H1 (cell line): ENCODE measurements around the gene APOM.

Experiments
- ATF3 ChIP-seq: IDR thresholded peaks from 2 replicates; pipeline ENCODE4 v1.6.1; 2011; ENCODE audit warnings: low read depth, mild to moderate bottlenecking, low read length; ENCODE audit not compliant: insufficient read depth
- CHD2 ChIP-seq: IDR thresholded peaks from 2 replicates; pipeline ENCODE4 v1.6.1; 2012; ENCODE audit warnings: low read length, improper control_type of control experiment
- CTCF ChIP-seq, 3 experiments: IDR thresholded peaks; 1 replicate in 2 of 3; 2 replicates in 1 of 3; pipeline versions ENCODE4 v1.5.1 to v1.6.1; 2011; ENCODE audit warnings: low read length in 3 of 3, mild to moderate bottlenecking in 3 of 3, inconsistent platforms in 2 of 3, low read depth in 1 of 3, moderate library complexity in 1 of 3; ENCODE audit not compliant: insufficient read depth in 1 of 3; ENCODE audit errors: control extremely low read depth in 1 of 3
- EZH2 ChIP-seq: fragments of 200-600 bp; sonication (generic); IDR thresholded peaks from 2 replicates; pipeline ENCODE4 v1.7.1; 2012; ENCODE audit warnings: low read depth, mild to moderate bottlenecking, moderate library complexity, low read length, inconsistent platforms; ENCODE audit not compliant: severe bottlenecking
- KDM1A ChIP-seq: fragments of 200-600, 300-600 bp; sonication (generic); IDR thresholded peaks from 2 replicates; pipeline ENCODE4 v1.7.1; 2016; ENCODE audit warnings: mild to moderate bottlenecking, low read length, borderline replicate concordance
- POLR2A ChIP-seq, 2 experiments: IDR thresholded peaks; 1 replicate in 1 of 2; 2 replicates in 1 of 2; pipeline ENCODE4 v1.6.1; 2011; ENCODE audit warnings: low read depth in 2 of 2, low read length in 2 of 2, mild to moderate bottlenecking in 2 of 2; ENCODE audit errors: control extremely low read depth in 1 of 2
- POLR2AphosphoS5 ChIP-seq: IDR thresholded peaks from 2 replicates; pipeline ENCODE4 v1.6.1; 2011; ENCODE audit warnings: low read depth, low read length
- SIN3A ChIP-seq, 2 experiments: IDR thresholded peaks in 1 of 2; conservative IDR thresholded peaks in 1 of 2; 2 replicates each; pipeline ENCODE4 v1.6.1; 2011 to 2012; ENCODE audit warnings: low read length in 2 of 2, improper control_type of control experiment in 1 of 2, low read depth in 1 of 2, mild to moderate bottlenecking in 1 of 2
- SRF ChIP-seq: IDR thresholded peaks from 2 replicates; pipeline ENCODE4 v1.6.1; 2011; ENCODE audit warnings: mild to moderate bottlenecking, low read depth, low read length, moderate library complexity
- SUZ12 ChIP-seq: fragments of 200-600 bp; sonication (generic); IDR thresholded peaks from 2 replicates; pipeline ENCODE4 v1.6.1; 2012; ENCODE audit warnings: mild to moderate bottlenecking, inconsistent platforms, low read length, moderate library complexity, mixed read lengths
- TAF1 ChIP-seq: IDR thresholded peaks from 2 replicates; pipeline ENCODE4 v1.6.1; 2011; ENCODE audit warnings: mild to moderate bottlenecking, low read depth, low read length

- TF ChIP-seq POLR2A (IDR thresholded peaks at IDR 0.05; ENCODE audit: control extremely low read depth in 1 of 2, low read depth in 2 of 2, low read length in 2 of 2) (no peak), CTCF (IDR thresholded peaks at IDR 0.05; ENCODE audit: control extremely low read depth in 1 of 3, insufficient read depth in 1 of 3, low read depth in 1 of 3, low read length in 3 of 3) (no peak), ATF3 (no peak), POLR2AphosphoS5 (no peak), KDM1A (no peak), SUZ12 (no peak), SRF (no peak), TAF1 (no peak), CHD2 (no peak), EZH2 (no peak), SIN3A (conservative IDR thresholded peaks at IDR 0.05 in 1 of 2, IDR thresholded peaks at IDR 0.05 in 1 of 2; ENCODE audit: low read depth in 1 of 2, low read length in 2 of 2) (no peak)
Measured at GRCh38 chr6:31645325-31645724, 10.4 kb upstream of the APOM start.
